Gastrocnemius medialis (tissue), 4 donors: ENCODE measurements around the gene GPR155.

ENCODE experiments used
- CTCF ChIP-seq, 5 experiments: fragments of 450-650 bp in 3 of 5; fragments of 200-600 bp in 2 of 5; sonication (generic) in 2 of 5; IDR thresholded peaks in 4 of 5; conservative IDR thresholded peaks in 1 of 5; 1 replicate in 4 of 5; 2 replicates in 1 of 5; pipeline ENCODE4 v1.5.1; 2016 to 2019; ENCODE audit warnings: antibody characterized with exemption in 5 of 5, mild to moderate bottlenecking in 3 of 5, moderate library complexity in 3 of 5
- POLR2A ChIP-seq, 2 donors: fragments of 450-650 bp; IDR thresholded peaks; one replicate each; pipeline ENCODE4 v1.6.1; 2017; ENCODE audit warnings: antibody characterized with exemption in 2 of 2, mild to moderate bottlenecking in 2 of 2, moderate library complexity in 2 of 2

GRCh38 chr2:174399171-174399570, 87.7 kb downstream of the GPR155 start:
- TF ChIP-seq CTCF (IDR thresholded peaks at IDR 0.05 in 4 of 5, conservative IDR thresholded peaks at IDR 0.05 in 1 of 5) (no peak), POLR2A (IDR thresholded peaks at IDR 0.05) (no peak)
